Renal cortex interstitium (tissue), 11 donors: ENCODE results near the gene ATXN1. TPM values are rescaled to one million over a fixed set of nuclear protein-coding genes. Genes with fewer than 3 reads are reported as not detected.
"Not testable (repeated sequence)": the region's sequence is repeated elsewhere in the genome, so short reads cannot be mapped to it uniquely, and the experiment has no call there.

ENCODE experiments used
- DNase-seq, 11 donors: peaks; one replicate each; pipeline ENCODE4 v3.0.0-alpha.2; 2013; ENCODE audit warnings: low read depth in 9 of 11, low spot score in 4 of 11; ENCODE audit errors: extremely low read depth in 1 of 11
- polyA plus RNA-seq, 3 donors: library from polyadenylated mRNA; unstranded; fragments of 120-200 nt; gene quantifications; one replicate each; pipeline ENCODE4 v1.2.1, GENCODE V29; 2013; ENCODE audit not compliant: insufficient read length in 3 of 3

The ATXN1 gene
- polyA plus RNA-seq, 3 donors: 19.3 to 21.9 (median 19.4) TPM

- DNase-seq: no peak
Observed at GRCh38 chr6:16409531-16410441, 351.5 kb downstream of the ATXN1 start.

GRCh38 chr6:16408766-16409165 lies 352.5 kb downstream of the ATXN1 start:
- no peak for DNase-seq

- DNase-seq: no peak
Observed at GRCh38 chr6:16406966-16407365, 354.3 kb downstream of the ATXN1 start.

- not testable (repeated sequence) for DNase-seq
Observed at GRCh38 chr6:16406538-16406937, 354.7 kb downstream of the ATXN1 start.

GRCh38 chr6:16405375-16405774 lies 355.9 kb downstream of the ATXN1 start:
- no peak for DNase-seq

- DNase-seq: no peak
Observed at GRCh38 chr6:16404456-16404855, 356.8 kb downstream of the ATXN1 start.

GRCh38 chr6:16403831-16404230 lies 357.4 kb downstream of the ATXN1 start:
- no peak for DNase-seq

- no peak for DNase-seq
Observed at GRCh38 chr6:16402581-16402900, 358.7 kb downstream of the ATXN1 start.

- DNase-seq: no peak
Observed at GRCh38 chr6:16400248-16400760, 361.0 kb downstream of the ATXN1 start.

- DNase-seq: no peak
Observed at GRCh38 chr6:16399695-16400094, 361.6 kb downstream of the ATXN1 start.

GRCh38 chr6:16399158-16399557 lies 362.1 kb downstream of the ATXN1 start:
- DNase-seq: no peak

- DNase-seq: no peak
Observed at GRCh38 chr6:16398587-16398986, 362.7 kb downstream of the ATXN1 start.

GRCh38 chr6:16397623-16398022 lies 363.6 kb downstream of the ATXN1 start:
- DNase-seq: no peak

GRCh38 chr6:16396497-16397319 lies 364.6 kb downstream of the ATXN1 start:
- no peak for DNase-seq

- DNase-seq: no peak
Observed at GRCh38 chr6:16394632-16395031, 366.6 kb downstream of the ATXN1 start.

- DNase-seq: no peak
Observed at GRCh38 chr6:16393326-16393725, 367.9 kb downstream of the ATXN1 start.

GRCh38 chr6:16392010-16392409 lies 369.2 kb downstream of the ATXN1 start:
- no peak for DNase-seq

- DNase-seq: no peak
Observed at GRCh38 chr6:16391451-16391912, 369.8 kb downstream of the ATXN1 start.

- DNase-seq: not testable (repeated sequence)
Observed at GRCh38 chr6:16390909-16391450, 370.3 kb downstream of the ATXN1 start.

- DNase-seq: no peak
Observed at GRCh38 chr6:16389642-16390041, 371.6 kb downstream of the ATXN1 start.
